WTC11 (cell line): ENCODE data around the gene SLAMF1. TPM values are rescaled to one million over a fixed set of nuclear protein-coding genes. Genes with fewer than 3 reads are reported as not detected.

Source experiments
- ATAC-seq: fragments of 200-7000 bp; cut with Tn5 transposase; 2 replicates; pipeline ENCODE4 v1.10.0; 2021; ENCODE audit warnings: mild to moderate bottlenecking, moderate library complexity
- CTCF ChIA-PET: fragments of 300-600 bp; sonication (Branson Sonifier 250); formaldehyde crosslinking; loops from one replicate; lab custom pipeline; 2021; ENCODE audit warnings: antibody characterized with exemption; lab: Charles Lee
- POLR2A ChIA-PET: fragments of 350-600 bp; sonication (Branson Sonifier 250); formaldehyde crosslinking; loops from one replicate; lab custom pipeline; 2021; ENCODE audit warnings: antibody characterized with exemption; lab: Charles Lee
- DNase-seq: peaks from one replicate; pipeline ENCODE4 v3.0.0; 2021; ENCODE audit warnings: low spot score
- H3K27ac Mint-ChIP-seq: 2 replicates; pipeline ENCODE4 v1.8.0; 2021; ENCODE audit warnings: mixed read lengths
- H3K27me3 Mint-ChIP-seq: 2 replicates; pipeline ENCODE4 v1.8.0; 2021; ENCODE audit warnings: low read depth, mild to moderate bottlenecking, moderate library complexity, mixed read lengths
- H3K36me3 Mint-ChIP-seq: 2 replicates; pipeline ENCODE4 v1.8.0; 2021; ENCODE audit warnings: mixed read lengths
- H3K4me1 Mint-ChIP-seq: 2 replicates; pipeline ENCODE4 v1.8.0; 2022; ENCODE audit warnings: mixed read lengths
- H3K4me3 Mint-ChIP-seq: 2 replicates; pipeline ENCODE4 v1.8.0; 2021; ENCODE audit warnings: mild to moderate bottlenecking, moderate library complexity, mixed read lengths
- H3K9me3 Mint-ChIP-seq: 2 replicates; pipeline ENCODE4 v1.8.0; 2021; ENCODE audit warnings: mixed read lengths
- ARID4B ChIP-seq: sonication (generic); formaldehyde crosslinking; IDR thresholded peaks from 2 replicates; pipeline ENCODE4 v1.8.0; 2023; ENCODE audit warnings: missing genetic modification reagents, mild to moderate bottlenecking, borderline replicate concordance
- CDX4 ChIP-seq: fragments of 250-450 bp; sonication (Bioruptor Pico); IDR thresholded peaks from 2 replicates; pipeline ENCODE4 v1.9.0; 2021; ENCODE audit warnings: moderate library complexity, mild to moderate bottlenecking, inconsistent platforms, borderline replicate concordance
- FOXK1 ChIP-seq: sonication (generic); formaldehyde crosslinking; IDR thresholded peaks from 2 replicates; pipeline ENCODE4 v1.8.0; 2022; ENCODE audit warnings: mild to moderate bottlenecking, moderate library complexity, missing genetic modification reagents
- GTF2I ChIP-seq: fragments of 250-450 bp; sonication (Bioruptor Pico); conservative IDR thresholded peaks from 2 replicates; pipeline ENCODE4 v1.4.0; 2021; ENCODE audit warnings: mild to moderate bottlenecking
- JUN ChIP-seq: sonication (generic); formaldehyde crosslinking; IDR thresholded peaks from 2 replicates; pipeline ENCODE4 v1.8.0; 2023; ENCODE audit warnings: mild to moderate bottlenecking, missing genetic modification reagents
- MYBL2 ChIP-seq: sonication (generic); formaldehyde crosslinking; IDR thresholded peaks from 2 replicates; pipeline ENCODE4 v1.8.1; 2023; ENCODE audit warnings: mild to moderate bottlenecking, moderate library complexity, missing genetic modification reagents
- NFATC4 ChIP-seq: fragments of 250-450 bp; sonication (Bioruptor Pico); IDR thresholded peaks from 2 replicates; pipeline ENCODE4 v1.9.0; 2021; ENCODE audit warnings: mild to moderate bottlenecking
- NFE2L1 ChIP-seq: sonication (generic); formaldehyde crosslinking; IDR thresholded peaks from 2 replicates; pipeline ENCODE4 v1.8.1; 2023; ENCODE audit warnings: missing genetic modification reagents
- NFYB ChIP-seq: sonication (generic); formaldehyde crosslinking; conservative IDR thresholded peaks from 2 replicates; pipeline ENCODE4 v1.8.0; 2022; ENCODE audit warnings: low read depth, missing genetic modification reagents
- NR1H2 ChIP-seq: sonication (generic); formaldehyde crosslinking; IDR thresholded peaks from 2 replicates; pipeline ENCODE4 v1.9.0; 2021; ENCODE audit warnings: mild to moderate bottlenecking, moderate library complexity, missing genetic modification reagents
- PRDM15 ChIP-seq: sonication (generic); formaldehyde crosslinking; IDR thresholded peaks from 2 replicates; pipeline ENCODE4 v1.8.0; 2022; ENCODE audit warnings: missing genetic modification reagents
- STAT6 ChIP-seq: sonication (generic); formaldehyde crosslinking; conservative IDR thresholded peaks from 2 replicates; pipeline ENCODE4 v1.8.1; 2023; ENCODE audit warnings: mild to moderate bottlenecking, low read depth, missing genetic modification reagents, moderate library complexity
- USF1 ChIP-seq: sonication (generic); formaldehyde crosslinking; IDR thresholded peaks from 2 replicates; pipeline ENCODE4 v1.8.0; 2022; ENCODE audit warnings: mild to moderate bottlenecking, missing genetic modification reagents
- ZMAT4 ChIP-seq: fragments of 250-450 bp; sonication (Bioruptor Pico); IDR thresholded peaks from 2 replicates; pipeline ENCODE4 v1.9.0; 2021; ENCODE audit warnings: mild to moderate bottlenecking
- ZNF263 ChIP-seq: sonication (generic); formaldehyde crosslinking; IDR thresholded peaks from 2 replicates; pipeline ENCODE4 v1.8.1; 2022; ENCODE audit warnings: low read depth, mild to moderate bottlenecking, moderate library complexity, missing genetic modification reagents
- ZSCAN18 ChIP-seq: fragments of 250-450 bp; sonication (Bioruptor Pico); IDR thresholded peaks from 2 replicates; pipeline ENCODE4 v2.1.2; 2022; ENCODE audit warnings: mild to moderate bottlenecking, moderate library complexity
- total RNA-seq: library from RNA; stranded (reverse); gene quantifications from 3 replicates; pipeline ENCODE4 v1.2.3, GENCODE V29; 2021

SLAMF1 gene
- total RNA-seq, 1 experiment from 2014 or later = 0.15 TPM

- TF ChIP-seq USF1 (no peak), NFE2L1 (CRISPR knock-in tag) (no peak), FOXK1 (CRISPR knock-in tag) (no peak), ZSCAN18 (no peak), JUN (CRISPR knock-in tag) (no peak)
Observed at GRCh38 chr1:160681066-160681890, 34.4 kb upstream of the SLAMF1 start (continued).

GRCh38 chr1:160680399-160680798 is 33.6 kb upstream of the SLAMF1 start:
- H3K4me3 Mint-ChIP-seq = no peak overlapping the region
- H3K27me3 Mint-ChIP-seq = no peaks in the 10 kb centered on the region; the same call in 1 of the 2 replicates
- CTCF ChIA-PET = interaction anchor here (0.7 to 2.9 kb wide), 19 partner anchors 8 to 307 kb away, joined by 3 to 26 read pairs (median 5); partner anchors contain the start of gene ITLN2
- TF ChIP-seq NFYB (CRISPR knock-in tag) (no peak), ZNF263 (CRISPR knock-in tag) (no peak), ARID4B (CRISPR knock-in tag) (no peak), ZMAT4 (CRISPR knock-in tag) (no peak), GTF2I (CRISPR knock-in tag) (no peak), PRDM15 (no peak), MYBL2 (CRISPR knock-in tag) (no peak), NFATC4 (CRISPR knock-in tag) (no peak), STAT6 (CRISPR knock-in tag) (no peak), NR1H2 (CRISPR knock-in tag) (no peak), CDX4 (no peak)
- TF ChIP-seq, all 79 proteins: peak for 0
- ATAC-seq = no peak
- Mint-ChIP-seq H3K36me3 (peaks cover 23% of the 10 kb centered on the region), H3K9me3 (peaks cover 7% of the 10 kb centered on the region), H3K4me1 (peaks cover 14% of the 10 kb centered on the region), H3K27ac (no peak overlapping the region)
- DNase-seq = no peak
- POLR2A ChIA-PET = no interaction called here
